ENCODE measurements around the gene ATP2C1.

DNA sequence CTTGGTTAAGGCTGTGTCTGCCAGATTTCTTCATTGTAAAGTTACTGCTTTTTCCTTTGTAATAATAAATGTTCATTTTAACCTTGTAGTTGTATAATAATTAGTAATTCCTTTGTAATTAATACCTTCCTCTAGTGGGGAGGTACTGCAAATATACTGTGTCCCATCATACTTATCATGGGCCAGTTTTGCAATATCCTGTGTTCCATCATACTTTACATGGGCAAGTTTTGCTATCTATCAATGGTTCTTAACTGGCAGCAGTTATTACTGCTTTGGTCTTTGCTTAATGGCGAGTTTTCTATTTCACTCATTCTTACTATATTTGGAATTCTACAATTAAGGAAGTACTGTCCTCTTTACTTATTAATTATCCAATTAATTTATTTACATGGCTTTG lies 10.6 kb downstream of the ATP2C1 start:
- TF ChIP-seq, protein P1, sequence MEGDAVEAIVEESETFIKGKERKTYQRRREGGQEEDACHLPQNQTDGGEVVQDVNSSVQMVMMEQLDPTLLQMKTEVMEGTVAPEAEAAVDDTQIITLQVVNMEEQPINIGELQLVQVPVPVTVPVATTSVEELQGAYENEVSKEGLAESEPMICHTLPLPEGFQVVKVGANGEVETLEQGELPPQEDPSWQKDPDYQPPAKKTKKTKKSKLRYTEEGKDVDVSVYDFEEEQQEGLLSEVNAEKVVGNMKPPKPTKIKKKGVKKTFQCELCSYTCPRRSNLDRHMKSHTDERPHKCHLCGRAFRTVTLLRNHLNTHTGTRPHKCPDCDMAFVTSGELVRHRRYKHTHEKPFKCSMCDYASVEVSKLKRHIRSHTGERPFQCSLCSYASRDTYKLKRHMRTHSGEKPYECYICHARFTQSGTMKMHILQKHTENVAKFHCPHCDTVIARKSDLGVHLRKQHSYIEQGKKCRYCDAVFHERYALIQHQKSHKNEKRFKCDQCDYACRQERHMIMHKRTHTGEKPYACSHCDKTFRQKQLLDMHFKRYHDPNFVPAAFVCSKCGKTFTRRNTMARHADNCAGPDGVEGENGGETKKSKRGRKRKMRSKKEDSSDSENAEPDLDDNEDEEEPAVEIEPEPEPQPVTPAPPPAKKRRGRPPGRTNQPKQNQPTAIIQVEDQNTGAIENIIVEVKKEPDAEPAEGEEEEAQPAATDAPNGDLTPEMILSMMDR (IDR thresholded peaks at IDR 0.05): no peak
- TF ChIP-seq EZH2 (IDR thresholded peaks at IDR 0.05): no peak
